Heart right ventricle (tissue), 16 donors: ENCODE data around the gene GALNTL6. TPM values are rescaled to one million over a fixed set of nuclear protein-coding genes. Genes with fewer than 3 reads are reported as not detected.

Experiments used
- ATAC-seq, 8 donors: fragments of 200-7000 bp; cut with Tn5 transposase; one replicate each; pipeline ENCODE4 v1.9.1; 2020; ENCODE audit warnings: mild to moderate bottlenecking in 8 of 8, moderate library complexity in 8 of 8, moderate number of reproducible peaks in 1 of 8
- DNase-seq, 2 donors: peaks; one replicate each; pipeline ENCODE4 v3.0.0-alpha.2; 2020
- H3K27ac ChIP-seq, 10 donors: fragments of 200-600 bp; sonication (generic) in 2 of 10; one replicate each; pipeline versions ENCODE4 v1.5.0 to v1.8.0; 2020 to 2022; ENCODE audit warnings: mild to moderate bottlenecking in 3 of 10
- H3K27me3 ChIP-seq, 7 donors: fragments of 200-600 bp; one replicate each; pipeline ENCODE4 v1.8.0; 2021 to 2022; ENCODE audit warnings: mild to moderate bottlenecking in 2 of 7
- H3K36me3 ChIP-seq, 9 donors: fragments of 200-600 bp; sonication (generic) in 1 of 9; one replicate each; pipeline versions ENCODE4 v1.5.0 to v1.8.0; 2020 to 2022; ENCODE audit warnings: mild to moderate bottlenecking in 2 of 9
- H3K4me1 ChIP-seq, 9 donors: fragments of 200-600 bp; sonication (generic) in 1 of 9; one replicate each; pipeline versions ENCODE4 v1.5.0 to v1.8.0; 2020 to 2022; ENCODE audit warnings: mild to moderate bottlenecking in 4 of 9
- H3K4me3 ChIP-seq, 10 donors: fragments of 200-600 bp; sonication (generic) in 2 of 10; one replicate each; pipeline versions ENCODE4 v1.5.0 to v1.8.0; 2020 to 2022; ENCODE audit warnings: mild to moderate bottlenecking in 7 of 10, moderate library complexity in 2 of 10
- H3K9me3 ChIP-seq, 11 donors: fragments of 200-600 bp in 10 of 11; sonication (generic) in 2 of 11; one replicate each; pipeline versions ENCODE4 v1.5.0 to v1.8.0; 2013 to 2022; ENCODE audit warnings: mild to moderate bottlenecking in 2 of 11, control low read depth in 1 of 11, moderate library complexity in 1 of 11
- CTCF ChIP-seq, 9 donors: fragments of 200-600 bp; sonication (generic) in 2 of 9; IDR thresholded peaks; one replicate each; pipeline versions ENCODE4 v1.5.0 to v1.8.0; 2021 to 2022; ENCODE audit warnings: antibody characterized with exemption in 9 of 9, mild to moderate bottlenecking in 5 of 9, moderate library complexity in 1 of 9
- WGBS, 2 donors: extraction: QIAGEN DNeasy Blood & Tissue Kit; methylation state at CpG; one replicate each; pipeline ENCODE4 v1.1.7; 2013; ENCODE audit warnings: inconsistent platforms in 1 of 2; 5-methylcytosine and 5-hydroxymethylcytosine counted together
- intact Hi-C, 10 donors: fragments of 100-400 bp; cut with DNase I; formaldehyde crosslinking; loops; one replicate each; pipeline versions ENCODE4 v1.11.1 to v1.14.2; 2022
- polyA plus RNA-seq, 2 donors: library from polyadenylated mRNA; stranded (reverse); fragments of 200-250 nt; gene quantifications; one replicate each; pipeline ENCODE4 v1.2.3, GENCODE V29; 2013
- total RNA-seq, 10 donors: library from RNA; stranded (reverse); fragmentation: NEBNext Ultra II Directional in 3 of 10; extraction: Animal tissue kit (Norgen Biotek cat#: 25700) in 3 of 10; gene quantifications; one replicate each; pipeline versions ENCODE4 v1.2.1 to v1.2.4, GENCODE V29; 2021 to 2023
- donor health status: Arrhythmogenic right ventricular cardiomyopathy.
- donor health status: ischemic (EF 13 %, LVEDD 7.1; RV severe dilation, severe dysfunction).
- donor health status: healthy with polysubstance abuse.
- donor health status: DM: no; HTN: yes; CAD: no.
- donor health status: DM: no; HTN: no; CAD: no.
- donor health status: ischemic (EF 25% LVEDD 6.9; RV normal size, moderate dysfunction).
- donor health status: ischemic (EF 25% LVEDD 5.7; RV mildly dilated, moderate dysfunction).
- donor health status: healthy.
- donor health status: DM: yes; HTN: yes; CAD: no.
- donor health status: Ischemic cardiomyopathy.
- donor health status: ischemic (EF 35%, LVEDD 5.7; RV mildly dilated, moderate dysfunction).
- donor health status: nonischemic (EF 11% LVEDD 7.7; RV severe dilation, severe dysfunction).
- donor health status: DM: yes; HTN: yes; CAD: no.
- donor health status: PGD.
- donor health status: ischemic (EF 29% LVEDD 5.4; RV normal size, mild dysfunction).
- donor health status: nonischemic (EF 23%, LVEDD 6.1; RV moderate dilation, normal function).

The GALNTL6 gene
- total and polyA plus RNA-seq, 12 donors = 0.14 to 2.6 (median 0.49) TPM; not detected in 6

- Histone ChIP-seq H3K27me3 (no peaks in the 10 kb centered on the region), H3K9me3 (no peaks in the 10 kb centered on the region), H3K36me3 (no peaks in the 10 kb centered on the region), H3K4me3 (no peak overlapping the region), H3K4me1 (no peaks in the 10 kb centered on the region), H3K27ac (no peak overlapping the region)
- DNase-seq = no peak
- WGBS, 2 donors = 84 to 88% methylated on average over 2 of the region's 2 CpGs
- no peak for ATAC-seq
- intact Hi-C loops = no loop called here
- no peak for TF ChIP-seq CTCF (IDR thresholded peaks at IDR 0.05)
Measured at GRCh38 chr4:172134521-172134920, 321.3 kb downstream of the GALNTL6 start.

- Histone ChIP-seq H3K9me3 (no peaks in the 10 kb centered on the region), H3K36me3 (no peaks in the 10 kb centered on the region), H3K27me3 (no peaks in the 10 kb centered on the region), H3K27ac (no peak overlapping the region), H3K4me1 (no peaks in the 10 kb centered on the region), H3K4me3 (no peak overlapping the region)
- 59% methylated on average over 2 of the region's 2 CpGs for WGBS, 2 donors
- DNase-seq (no peak), ATAC-seq (no peak)
- TF ChIP-seq CTCF (IDR thresholded peaks at IDR 0.05) = no peak
- intact Hi-C loops = no loop called here
Measured at GRCh38 chr4:172141025-172141424, 327.8 kb downstream of the GALNTL6 start.

- no peaks in the 10 kb centered on the region for H3K36me3 ChIP-seq
- no peak for TF ChIP-seq CTCF (IDR thresholded peaks at IDR 0.05)
- ATAC-seq (no peak), DNase-seq (no peak)
- 26 to 31% methylated on average over 2 of the region's 2 CpGs for WGBS, 2 donors
- no peak overlapping the region for H3K4me3 ChIP-seq
- H3K4me1 ChIP-seq = no peaks in the 10 kb centered on the region
- no peaks in the 10 kb centered on the region for H3K27me3 ChIP-seq
- intact Hi-C loops = no loop called here
- H3K27ac ChIP-seq = no peak overlapping the region
- no peaks in the 10 kb centered on the region for H3K9me3 ChIP-seq
Measured at GRCh38 chr4:172142281-172142741, 329.1 kb downstream of the GALNTL6 start.

GRCh38 chr4:172143605-172144314 lies 330.6 kb downstream of the GALNTL6 start:
- WGBS, 2 donors = 24 to 26% methylated on average over 3 of the region's 3 CpGs
- no peak for ATAC-seq

More at GRCh38 chr4:172143605-172144314, 330.6 kb downstream of the GALNTL6 start:
- H3K9me3 ChIP-seq = no peaks in the 10 kb centered on the region
- intact Hi-C loops = no loop called here
- H3K27ac ChIP-seq = no peak overlapping the region
- H3K27me3 ChIP-seq = no peaks in the 10 kb centered on the region
- no peak overlapping the region for H3K4me3 ChIP-seq
- no peak for DNase-seq
- no peaks in the 10 kb centered on the region for H3K4me1 ChIP-seq
- no peaks in the 10 kb centered on the region for H3K36me3 ChIP-seq
- no peak for TF ChIP-seq CTCF (IDR thresholded peaks at IDR 0.05)
